Activated T-cell treated with anti-CD3 and anti-CD28 coated beads for 48 hours (primary cell): ENCODE measurements around the gene BCHE.

Experiments used
- DNase-seq: peaks from one replicate; pipeline ENCODE4 v3.0.0-alpha.2; 2020; ENCODE audit warnings: low read depth

BCHE gene

DNA sequence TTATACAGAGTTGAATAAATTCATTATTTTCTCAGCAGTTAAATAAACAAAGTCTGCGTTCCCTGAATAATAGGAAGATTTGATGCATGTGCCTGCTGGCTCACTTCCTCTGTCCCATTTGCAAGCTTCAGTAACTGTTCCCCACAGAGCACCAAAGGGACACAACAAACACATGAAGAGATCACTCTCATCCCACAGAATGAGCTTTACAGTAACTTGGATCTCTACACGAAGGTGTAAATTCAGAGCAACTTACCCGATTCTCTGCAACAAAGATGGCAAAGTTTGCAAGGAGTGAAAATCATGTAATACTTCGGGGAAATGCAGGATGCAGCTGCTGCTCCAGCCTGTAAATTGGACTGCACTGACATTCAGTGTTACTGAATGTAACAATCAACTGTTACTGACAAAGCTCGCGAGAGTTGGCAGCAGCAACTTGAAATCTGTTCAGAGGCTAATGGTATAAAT lies at the start of gene BCHE:
BCHE (minus strand) TSS at position 366 of the 468 bp plus-strand sequence. CDS start 6,390 bp downstream, outside the sequence.
- DNase-seq, result no peak

GRCh38 chr3:165885558-165886270 lies 48.5 kb upstream of the BCHE start:
- DNase-seq, result no peak

DNA sequence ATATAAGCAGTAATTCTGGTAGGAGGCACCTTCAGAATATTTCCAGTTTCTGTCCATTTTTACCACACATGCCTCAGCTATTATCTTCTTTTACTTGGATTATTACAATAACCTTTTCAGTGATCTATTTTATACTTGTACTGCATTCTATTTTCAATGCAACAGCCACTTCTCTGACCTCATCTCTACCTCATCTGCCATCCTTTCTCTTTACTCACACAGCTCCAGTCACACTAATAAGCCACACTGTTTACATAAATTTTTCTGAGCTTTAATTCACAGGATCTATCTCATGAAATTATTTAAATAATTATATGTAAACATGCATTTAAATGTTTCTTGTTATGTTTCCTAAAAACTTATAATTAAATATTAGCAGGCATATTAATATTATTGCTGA lies 47.3 kb upstream of the BCHE start:
- no peak for DNase-seq

GRCh38 chr3:165883863-165884478 lies 46.7 kb upstream of the BCHE start:
- no peak for DNase-seq

- DNase-seq, result no peak
Measured at GRCh38 chr3:165883117-165883516, 45.9 kb upstream of the BCHE start.

DNA sequence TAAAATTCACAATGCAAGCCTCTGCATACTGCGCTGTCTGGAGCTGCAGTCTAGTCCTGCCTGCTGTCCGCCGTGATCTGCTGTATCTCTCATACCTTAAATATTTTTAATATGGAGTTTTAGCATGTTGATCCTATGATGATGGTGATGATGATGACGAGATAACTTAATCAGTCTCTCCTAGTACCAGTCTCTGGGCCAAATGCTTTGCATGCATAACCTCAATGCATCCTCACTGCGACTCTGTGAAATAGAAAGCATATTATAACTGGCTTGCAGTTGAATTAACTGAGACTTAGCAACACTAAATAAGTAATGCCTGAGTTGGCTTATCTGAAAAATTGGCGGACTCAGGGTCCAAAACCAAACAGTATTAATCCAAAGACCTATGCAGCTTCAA lies 38.4 kb upstream of the BCHE start:
- no peak for DNase-seq

GRCh38 chr3:165874663-165875489 lies 37.7 kb upstream of the BCHE start:
- no peak for DNase-seq

GRCh38 chr3:165868088-165868487 lies 30.9 kb upstream of the BCHE start:
- no peak for DNase-seq

DNA sequence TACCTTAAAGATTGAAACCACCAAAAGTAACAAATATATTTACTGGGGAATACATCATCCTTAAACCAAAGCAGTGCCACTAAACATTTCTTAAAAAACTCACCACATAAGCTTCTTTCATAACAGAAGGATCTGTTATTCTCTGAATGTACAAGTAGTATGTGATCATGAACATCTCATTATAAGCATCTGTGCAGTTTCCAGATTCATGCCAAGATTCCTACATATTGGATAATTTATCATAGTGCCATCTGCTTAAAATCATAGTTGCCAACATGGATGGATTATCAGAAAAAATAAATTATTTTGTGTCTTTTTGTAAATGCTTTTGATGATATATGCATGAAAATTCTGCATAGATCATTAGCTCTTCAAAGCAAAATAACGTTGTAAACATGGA lies 21.8 kb upstream of the BCHE start:
- DNase-seq, result no peak

GRCh38 chr3:165855581-165855980 lies 18.4 kb upstream of the BCHE start:
- no peak for DNase-seq

DNA sequence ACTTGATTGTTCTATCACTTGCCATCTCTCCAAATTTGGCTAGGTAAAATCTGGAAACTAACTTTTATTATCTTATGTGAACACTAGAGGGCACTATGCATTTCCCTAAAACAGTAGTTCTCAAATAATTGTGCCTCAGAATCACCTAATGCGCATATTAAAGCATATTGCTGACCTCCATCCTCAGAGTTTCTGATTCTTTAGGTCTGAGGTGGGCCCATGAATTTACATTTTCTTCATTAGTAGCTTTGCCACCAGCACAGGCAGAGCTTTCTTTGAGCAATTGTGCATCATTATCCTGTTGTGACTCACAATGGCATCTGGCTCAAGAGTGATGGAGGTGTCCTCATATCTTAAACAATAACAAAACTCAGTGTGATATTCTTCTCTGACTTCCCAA lies 17.5 kb upstream of the BCHE start:
- DNase-seq, result no peak

DNA sequence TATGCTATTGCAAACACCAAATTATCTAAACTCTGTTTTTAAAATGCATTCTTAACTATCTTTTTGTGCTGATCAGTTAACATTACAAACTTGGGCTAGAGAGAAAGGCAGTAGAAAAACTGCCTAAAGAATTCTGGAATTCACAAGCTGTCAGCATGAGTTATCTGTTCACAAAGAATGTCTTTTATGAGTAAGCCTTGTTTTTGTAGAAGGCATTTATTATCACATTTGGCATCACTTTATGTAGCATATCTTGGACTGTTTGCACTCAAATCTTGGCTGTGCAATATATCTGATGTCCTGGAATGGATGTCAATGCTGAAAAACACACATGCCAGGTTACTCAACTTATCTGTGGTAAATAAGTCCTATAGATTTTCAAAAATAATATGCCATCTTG lies 15.5 kb upstream of the BCHE start:
- no peak for DNase-seq

- DNase-seq, result no peak
Measured at GRCh38 chr3:165852191-165852590, 15.0 kb upstream of the BCHE start.

DNA sequence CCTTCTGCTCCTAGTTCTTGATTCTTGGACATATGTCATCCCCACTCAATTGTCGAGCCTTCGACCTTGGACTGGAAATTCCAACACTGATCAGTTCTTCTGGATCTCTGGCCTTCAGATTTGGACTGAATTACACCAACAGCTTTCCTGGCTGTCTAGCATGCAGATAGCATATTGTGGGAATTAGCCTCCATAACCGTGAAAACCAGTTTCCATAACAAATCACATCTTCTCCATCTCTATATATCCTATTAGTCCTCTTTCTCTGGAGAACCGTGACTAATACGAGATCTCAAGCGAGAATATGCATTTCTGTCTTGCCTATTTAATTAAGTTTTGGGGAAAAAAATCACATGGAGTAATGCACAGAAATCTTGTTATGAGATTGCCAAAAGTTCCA lies 8.8 kb upstream of the BCHE start:
- no peak for DNase-seq

GRCh38 chr3:165839296-165840076 lies 2.3 kb upstream of the BCHE start:
- no peak for DNase-seq

GRCh38 chr3:165837801-165838200 lies 578 bp upstream of the BCHE start:
- no peak for DNase-seq

DNA sequence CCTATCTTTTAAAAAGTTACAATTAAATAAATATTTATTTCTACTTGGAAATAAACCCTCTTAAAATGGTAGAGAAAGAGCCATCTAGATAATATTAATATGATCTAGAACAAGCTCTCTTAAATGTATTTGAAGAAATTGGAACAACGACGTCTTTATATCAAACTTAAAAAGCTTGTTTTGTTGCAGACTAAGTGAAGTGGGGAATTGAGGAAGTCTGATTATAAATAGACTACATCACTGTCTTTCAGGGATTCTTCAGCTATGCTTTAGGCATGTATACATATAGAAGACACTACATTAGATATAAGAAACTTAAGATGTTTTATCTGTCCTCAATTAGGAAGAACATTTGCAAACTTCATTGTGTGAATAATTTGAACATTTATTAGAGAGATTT lies 1.8 kb downstream of the BCHE start:
- no peak for DNase-seq

- no peak for DNase-seq
Measured at GRCh38 chr3:165830746-165831145, 6.5 kb downstream of the BCHE start.

GRCh38 chr3:165827883-165828282 lies 9.3 kb downstream of the BCHE start:
- no peak for DNase-seq

- no peak for DNase-seq
Measured at GRCh38 chr3:165827233-165827632, 10.0 kb downstream of the BCHE start.

DNA sequence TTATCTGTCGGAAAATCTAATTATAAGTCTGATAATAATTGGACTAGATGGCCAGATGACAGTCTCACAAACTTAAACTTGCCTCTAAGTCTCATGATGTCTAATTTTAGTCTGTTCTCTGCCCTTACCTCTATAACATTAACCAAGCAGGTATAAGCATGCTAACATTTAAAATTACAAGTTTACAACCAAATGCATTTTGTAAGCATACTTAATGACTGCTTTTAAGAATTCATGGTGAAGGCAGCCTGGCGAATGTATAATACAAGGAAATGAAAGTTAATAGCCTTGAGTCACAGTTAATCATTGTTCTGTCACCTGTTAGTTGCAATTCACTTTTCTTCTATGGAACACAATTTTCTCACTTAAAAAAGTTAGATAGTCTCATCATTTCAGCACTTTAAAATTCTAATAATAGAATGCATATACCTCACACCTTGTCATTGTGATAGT lies 16.5 kb downstream of the BCHE start:
- no peak for DNase-seq

DNA sequence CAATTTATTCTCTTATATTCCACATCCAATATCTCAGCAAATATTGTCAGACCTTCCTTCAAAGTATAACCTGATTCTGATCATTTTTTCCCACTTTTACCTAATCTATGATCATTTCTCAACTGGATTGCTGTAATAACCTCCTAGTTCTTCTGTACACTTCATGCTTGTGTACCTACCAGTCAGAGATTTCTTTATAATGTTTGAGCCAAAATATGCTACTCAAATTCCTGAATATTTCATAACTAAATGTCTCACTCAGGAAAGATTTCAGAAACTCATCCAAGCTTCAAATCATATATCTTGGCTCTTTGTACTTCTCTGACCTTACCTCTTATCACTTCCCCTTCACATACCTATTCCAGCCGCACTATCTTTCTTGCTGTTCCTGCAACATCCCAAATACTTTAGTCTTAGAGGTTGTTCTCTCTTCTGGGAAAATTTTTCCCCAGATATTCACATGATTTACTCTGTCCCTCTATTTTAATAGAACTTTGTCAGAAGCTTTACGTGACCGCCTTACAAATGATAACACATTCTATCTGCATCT lies 20.0 kb downstream of the BCHE start:
- DNase-seq, result no peak
